Measurements from ENCODE around the gene RHOBTB1. TPM values are rescaled to one million over a fixed set of nuclear protein-coding genes. Genes with fewer than 3 reads are reported as not detected.

The RHOBTB1 gene
- polyA plus RNA-seq, 1 donor = 20.7 TPM

- DNase-seq (ENCODE audit: low read depth) = no peak
These were observed 123.8 kb downstream of the RHOBTB1 start for GRCh38 chr10:60820093-60820754.

Other genes with a start within 250 kb of the RHOBTB1 start
- 23.9 TPM for gene CDK1, start 165.7 kb downstream of the RHOBTB1 start, polyA plus RNA-seq (ENCODE audit: insufficient read length)

Data from forelimb muscle (tissue), 1 donor.